BE2C (cell line): ENCODE results near the gene ITPK1.

Experiments used
- DNase-seq: peaks from one replicate; pipeline ENCODE4 v3.0.0-alpha.2; 2020
- H3K27me3 ChIP-seq: fragments of 250-450 bp; sonication (Bioruptor Pico); 2 replicates; pipeline ENCODE4 v1.5.1; 2020; ENCODE audit warnings: mild to moderate bottlenecking
- H3K36me3 ChIP-seq: fragments of 250-450 bp; sonication (Bioruptor Pico); 2 replicates; pipeline ENCODE4 v1.5.1; 2020; ENCODE audit warnings: mild to moderate bottlenecking
- H3K4me1 ChIP-seq: fragments of 250-450 bp; sonication (Bioruptor Pico); 2 replicates; pipeline ENCODE4 v1.5.1; 2020
- H3K4me3 ChIP-seq: 2 replicates; pipeline ENCODE4 v1.5.1; 2011; ENCODE audit warnings: low read depth, low read length
- H3K9me3 ChIP-seq: fragments of 250-450 bp; sonication (Bioruptor Pico); 2 replicates; pipeline ENCODE4 v1.5.1; 2020
- TF ChIP-seq, protein P1 (sequence below): IDR thresholded peaks from 2 replicates; pipeline ENCODE4 v1.5.1; 2012; ENCODE audit warnings: mild to moderate bottlenecking, low read depth, low read length

Gene ITPK1

DNA sequence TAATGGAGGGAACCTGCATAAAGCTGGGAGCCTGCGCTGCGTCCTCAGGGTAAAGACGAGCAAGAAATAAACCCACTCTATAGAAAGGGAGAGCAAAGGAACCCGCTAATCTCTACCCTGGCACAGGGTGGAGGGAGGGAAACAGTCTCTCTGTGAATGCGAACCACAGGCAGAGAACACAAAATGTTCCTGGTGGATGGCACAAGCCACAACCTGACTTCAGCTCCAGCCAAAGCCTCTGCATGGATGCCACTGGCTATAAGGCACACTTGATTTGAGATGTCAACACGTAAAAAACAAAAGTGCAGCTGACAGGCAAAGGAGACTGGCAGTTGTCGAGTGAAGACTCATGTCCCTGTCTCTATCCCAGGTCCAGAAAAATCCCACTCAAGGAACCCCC is 160.3 kb downstream of the ITPK1 start:
- H3K36me3 ChIP-seq = peaks cover 32% of the 10 kb centered on the region
- no peak for DNase-seq
- no peaks in the 10 kb centered on the region for H3K27me3 ChIP-seq
- peaks cover 42% of the 10 kb centered on the region for H3K4me1 ChIP-seq
- TF ChIP-seq, protein P1, sequence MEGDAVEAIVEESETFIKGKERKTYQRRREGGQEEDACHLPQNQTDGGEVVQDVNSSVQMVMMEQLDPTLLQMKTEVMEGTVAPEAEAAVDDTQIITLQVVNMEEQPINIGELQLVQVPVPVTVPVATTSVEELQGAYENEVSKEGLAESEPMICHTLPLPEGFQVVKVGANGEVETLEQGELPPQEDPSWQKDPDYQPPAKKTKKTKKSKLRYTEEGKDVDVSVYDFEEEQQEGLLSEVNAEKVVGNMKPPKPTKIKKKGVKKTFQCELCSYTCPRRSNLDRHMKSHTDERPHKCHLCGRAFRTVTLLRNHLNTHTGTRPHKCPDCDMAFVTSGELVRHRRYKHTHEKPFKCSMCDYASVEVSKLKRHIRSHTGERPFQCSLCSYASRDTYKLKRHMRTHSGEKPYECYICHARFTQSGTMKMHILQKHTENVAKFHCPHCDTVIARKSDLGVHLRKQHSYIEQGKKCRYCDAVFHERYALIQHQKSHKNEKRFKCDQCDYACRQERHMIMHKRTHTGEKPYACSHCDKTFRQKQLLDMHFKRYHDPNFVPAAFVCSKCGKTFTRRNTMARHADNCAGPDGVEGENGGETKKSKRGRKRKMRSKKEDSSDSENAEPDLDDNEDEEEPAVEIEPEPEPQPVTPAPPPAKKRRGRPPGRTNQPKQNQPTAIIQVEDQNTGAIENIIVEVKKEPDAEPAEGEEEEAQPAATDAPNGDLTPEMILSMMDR = no peak
- no peaks in the 10 kb centered on the region for H3K9me3 ChIP-seq
- H3K4me3 ChIP-seq = no peak overlapping the region

DNA sequence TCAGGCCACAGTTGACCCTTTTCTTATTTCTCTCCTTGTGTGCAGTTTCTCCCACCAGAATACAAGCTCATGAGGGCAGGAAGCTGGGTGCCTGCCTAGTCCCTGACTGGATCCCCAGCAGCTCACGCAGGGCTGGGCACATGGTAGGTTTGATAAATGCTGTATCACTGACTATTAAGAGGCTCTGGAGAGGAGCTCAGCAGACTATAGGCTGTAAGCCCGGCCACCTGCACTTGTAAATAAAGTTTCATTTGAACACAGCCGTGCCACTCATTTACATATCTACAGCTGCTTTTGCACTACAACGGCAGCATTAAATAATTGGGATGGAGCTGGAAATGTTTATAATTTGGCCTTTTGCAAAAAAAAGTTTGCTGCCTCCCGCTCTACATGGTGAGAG is 160.8 kb downstream of the ITPK1 start:
- H3K4me3 ChIP-seq = no peak overlapping the region
- DNase-seq = no peak
- H3K4me1 ChIP-seq = peaks cover 44% of the 10 kb centered on the region
- TF ChIP-seq, protein P1 = no peak
- H3K36me3 ChIP-seq = peaks cover 36% of the 10 kb centered on the region
- no peaks in the 10 kb centered on the region for H3K27me3 ChIP-seq
- no peaks in the 10 kb centered on the region for H3K9me3 ChIP-seq

DNA sequence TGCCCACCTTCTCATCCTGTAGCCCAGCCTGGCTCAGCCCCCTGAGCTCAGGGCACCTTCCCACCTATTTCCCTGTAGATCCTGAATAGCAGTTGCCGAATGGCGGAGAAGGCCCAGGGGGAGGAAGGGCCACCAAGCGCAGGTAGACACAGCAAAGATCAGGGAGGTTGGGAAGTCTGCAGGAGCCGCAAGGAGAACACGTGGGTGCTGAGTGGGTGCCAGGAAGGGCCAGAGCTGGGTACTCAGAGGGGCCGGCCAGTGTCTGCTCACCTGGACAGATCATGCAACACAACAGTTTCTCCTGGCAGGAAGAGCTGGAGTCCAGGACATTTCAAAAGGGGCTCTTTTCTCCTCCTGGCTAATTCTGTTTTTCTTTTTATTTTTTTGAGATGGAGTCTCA is 162.2 kb downstream of the ITPK1 start:
- TF ChIP-seq, protein P1 = no peak
- no peak for DNase-seq
- H3K9me3 ChIP-seq = no peaks in the 10 kb centered on the region
- peaks cover 40% of the 10 kb centered on the region for H3K36me3 ChIP-seq
- peaks cover 31% of the 10 kb centered on the region for H3K4me1 ChIP-seq
- no peaks in the 10 kb centered on the region for H3K27me3 ChIP-seq
- H3K4me3 ChIP-seq = no peak overlapping the region

DNA sequence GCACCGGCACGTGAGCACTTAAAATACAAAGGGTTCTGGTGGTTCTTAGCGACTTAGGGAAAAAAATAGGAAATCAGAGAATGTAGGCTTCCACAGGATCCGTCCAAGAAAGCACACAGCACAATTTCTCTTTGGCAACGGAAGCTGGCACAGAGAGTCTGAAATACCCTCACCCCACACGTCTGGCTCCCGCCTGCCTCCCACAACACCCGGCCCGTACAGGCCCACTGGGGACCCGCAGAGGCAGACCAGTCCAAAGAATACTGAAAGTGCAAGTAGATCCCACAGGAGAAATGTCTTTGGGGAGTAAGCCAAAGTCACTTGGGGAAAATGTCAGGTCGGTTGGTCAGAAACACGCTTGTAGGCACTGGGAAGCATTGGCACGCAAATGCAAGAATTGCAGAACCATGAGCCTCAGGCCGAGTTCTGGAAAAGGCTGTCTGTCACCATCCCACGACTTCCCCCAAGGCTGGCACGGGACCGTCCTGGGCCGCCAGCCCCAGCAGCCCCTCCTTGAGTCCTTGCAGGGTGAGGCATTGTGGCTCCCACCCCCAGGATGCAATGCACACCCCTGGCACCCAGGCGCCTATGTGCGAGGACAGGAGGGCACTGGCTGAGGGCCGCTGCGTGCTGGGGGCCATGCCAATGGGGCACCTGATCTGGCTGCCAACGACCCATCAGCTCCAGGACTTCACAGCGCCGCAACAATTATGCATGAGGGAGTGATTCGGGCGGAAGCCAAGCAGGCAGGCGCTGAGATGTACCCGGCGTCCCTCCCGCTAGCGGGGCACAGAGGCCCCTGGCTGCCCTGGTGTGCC is 163.0 kb downstream of the ITPK1 start:
- Histone ChIP-seq H3K9me3 (no peaks in the 10 kb centered on the region), H3K4me3 (no peak overlapping the region), H3K36me3 (peaks cover 35% of the 10 kb centered on the region), H3K27me3 (no peaks in the 10 kb centered on the region), H3K4me1 (peaks cover 28% of the 10 kb centered on the region)
- TF ChIP-seq, protein P1 = no peak
- no peak for DNase-seq

DNA sequence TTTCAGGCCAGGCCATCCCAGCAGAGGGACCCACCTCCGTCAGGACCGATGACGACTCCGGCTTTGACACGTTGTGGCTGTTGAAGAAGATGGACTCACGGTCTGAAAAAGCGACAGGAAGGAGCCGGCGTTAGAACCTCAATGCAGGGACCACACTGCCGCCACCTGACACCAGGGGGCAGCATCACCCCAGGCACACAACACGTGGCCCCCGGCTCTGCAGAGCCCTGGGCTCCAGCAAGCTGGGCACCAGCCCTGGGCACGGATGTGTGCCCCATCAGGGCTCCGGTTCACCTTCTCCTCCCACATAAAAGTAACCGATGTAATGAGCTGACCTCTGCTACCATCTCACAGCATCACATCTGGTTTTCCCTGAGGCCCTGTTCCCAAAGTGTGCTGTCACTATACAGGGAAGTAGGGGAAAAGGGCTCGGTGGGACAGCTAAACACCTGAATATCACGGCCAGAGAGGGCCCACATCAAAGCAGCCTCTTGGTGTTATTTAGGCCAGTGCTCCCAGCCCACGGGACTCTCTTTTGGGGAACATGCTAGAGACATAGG is 163.7 kb downstream of the ITPK1 start:
- H3K36me3 ChIP-seq = peaks cover 32% of the 10 kb centered on the region
- H3K27me3 ChIP-seq = no peaks in the 10 kb centered on the region
- no peaks in the 10 kb centered on the region for H3K9me3 ChIP-seq
- TF ChIP-seq, protein P1 = peak; percentile 96
- peaks cover 28% of the 10 kb centered on the region for H3K4me1 ChIP-seq
- DNase-seq = peak; percentile 87
- no peak overlapping the region for H3K4me3 ChIP-seq

DNA sequence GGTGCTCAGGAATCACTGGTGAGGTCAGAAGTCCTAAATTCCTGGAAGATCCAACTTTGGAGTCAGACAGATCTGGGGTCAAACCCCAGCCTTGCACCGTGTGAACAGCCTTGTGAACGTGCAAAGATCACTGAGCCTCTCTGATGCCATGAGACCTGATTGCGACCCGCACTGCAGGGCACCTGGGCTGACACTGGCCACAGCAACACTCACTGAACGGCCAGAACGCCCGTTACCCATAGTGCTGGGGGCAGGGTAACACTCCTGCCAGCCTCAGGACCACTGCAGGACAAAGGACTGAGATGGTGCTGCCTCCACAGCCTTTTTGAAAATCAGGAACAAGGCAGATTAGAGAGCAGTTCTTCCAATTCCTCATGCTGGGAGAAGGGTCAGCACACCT is 164.5 kb downstream of the ITPK1 start:
- Histone ChIP-seq H3K4me3 (no peak overlapping the region), H3K27me3 (no peaks in the 10 kb centered on the region), H3K4me1 (peaks cover 33% of the 10 kb centered on the region), H3K9me3 (no peaks in the 10 kb centered on the region), H3K36me3 (peaks cover 31% of the 10 kb centered on the region)
- TF ChIP-seq, protein P1 = no peak
- no peak for DNase-seq
